ENCODE results near the gene CDKL4. TPM values are rescaled to one million over a fixed set of nuclear protein-coding genes. Genes with fewer than 3 reads are reported as not detected.
A peak's percentile ranks its signal among the peaks of the same experiment; 100 is the strongest.
"Not testable (repeated sequence)": the region's sequence is repeated elsewhere in the genome, so short reads cannot be mapped to it uniquely, and the experiment has no call there.

Gene CDKL4
- total RNA-seq, 4 donors from 2014 or later: 0.39 to 1.9 (median 1.4) TPM; not detected in 1

- no peak overlapping the region for H3K27ac ChIP-seq
- TF ChIP-seq POLR2AphosphoS5 (IDR thresholded peaks at IDR 0.05): peak; percentile 65
- TF ChIP-seq EP300 (IDR thresholded peaks at IDR 0.05): no peak
- H3K4me3 ChIP-seq: no peak overlapping the region
- peaks cover 0 to 26% (median 4%) of the 10 kb centered on the region in 3 donors for H3K4me1 ChIP-seq
- no peaks in the 10 kb centered on the region for H3K36me3 ChIP-seq
- no peaks in the 10 kb centered on the region for H3K9me3 ChIP-seq
- ATAC-seq: peak; percentile 36
- H3K27me3 ChIP-seq: no peaks in the 10 kb centered on the region
Observed at GRCh38 chr2:39156107-39156506, 87.7 kb downstream of the CDKL4 start.

GRCh38 chr2:39155573-39155972 is 88.2 kb downstream of the CDKL4 start:
- H3K27me3 ChIP-seq, ATAC-seq, H3K36me3 ChIP-seq, H3K27ac ChIP-seq, H3K9me3 ChIP-seq, H3K4me3 ChIP-seq: not testable (repeated sequence)
- H3K4me1 ChIP-seq: peaks cover 0 to 20% (median 2%) of the 10 kb centered on the region in 3 donors
- 71 to 81% methylated on average over 1 to 4 of the region's 4 CpGs for WGBS, 2 donors (ENCODE audit: low coverage in 1 of 2)

GRCh38 chr2:39154944-39155343 is 88.8 kb downstream of the CDKL4 start:
- TF ChIP-seq EP300 (IDR thresholded peaks at IDR 0.05): no peak
- TF ChIP-seq POLR2A (IDR thresholded peaks at IDR 0.05): no peak
- TF ChIP-seq POLR2AphosphoS5 (IDR thresholded peaks at IDR 0.05): no peak
- TF ChIP-seq CTCF (IDR thresholded peaks at IDR 0.05): no peak
- WGBS, 2 donors (ENCODE audit: low coverage in 1 of 2): 57% methylated on average over 3 of the region's 3 CpGs; no CpG with 5 or more reads in 1 of the 2 donors
- Histone ChIP-seq H3K4me1 (peaks cover 0 to 14% (median 0%) of the 10 kb centered on the region in 3 donors), H3K36me3 (no peaks in the 10 kb centered on the region), H3K27ac (no peak overlapping the region), H3K4me3 (no peak overlapping the region), H3K9me3 (no peaks in the 10 kb centered on the region), H3K27me3 (no peaks in the 10 kb centered on the region)
- no peak for ATAC-seq

GRCh38 chr2:39153312-39153711 is 90.5 kb downstream of the CDKL4 start:
- Histone ChIP-seq H3K27ac (no peak overlapping the region), H3K4me1 (peaks cover 0 to 13% (median 0%) of the 10 kb centered on the region in 3 donors), H3K4me3 (no peak overlapping the region), H3K36me3 (no peaks in the 10 kb centered on the region), H3K27me3 (no peaks in the 10 kb centered on the region), H3K9me3 (no peaks in the 10 kb centered on the region)
- WGBS, 2 donors (ENCODE audit: low coverage in 1 of 2): 75 to 80% methylated on average over 1 of the region's 1 CpG
- ATAC-seq: no peak
- no peak for TF ChIP-seq CTCF (IDR thresholded peaks at IDR 0.05)
- TF ChIP-seq POLR2A (IDR thresholded peaks at IDR 0.05): no peak
- TF ChIP-seq POLR2AphosphoS5 (IDR thresholded peaks at IDR 0.05): no peak
- no peak for TF ChIP-seq EP300 (IDR thresholded peaks at IDR 0.05)

- H3K27ac ChIP-seq: no peak overlapping the region
- H3K4me3 ChIP-seq: no peak overlapping the region
- ATAC-seq: no peak
- no peaks in the 10 kb centered on the region for H3K9me3 ChIP-seq
- H3K4me1 ChIP-seq: peaks cover 0 to 13% (median 0%) of the 10 kb centered on the region in 3 donors
- H3K36me3 ChIP-seq: no peaks in the 10 kb centered on the region
- 88 to 89% methylated on average over 2 of the region's 2 CpGs for WGBS, 2 donors (ENCODE audit: low coverage in 1 of 2)
- TF ChIP-seq EP300 (IDR thresholded peaks at IDR 0.05) (no peak), POLR2AphosphoS5 (IDR thresholded peaks at IDR 0.05) (no peak), POLR2A (IDR thresholded peaks at IDR 0.05) (no peak), CTCF (IDR thresholded peaks at IDR 0.05) (no peak)
- H3K27me3 ChIP-seq: no peaks in the 10 kb centered on the region
Observed at GRCh38 chr2:39152504-39152903, 91.3 kb downstream of the CDKL4 start.

- ATAC-seq: no peak
- Histone ChIP-seq H3K36me3 (no peaks in the 10 kb centered on the region), H3K27ac (no peak overlapping the region), H3K4me3 (no peak overlapping the region), H3K27me3 (no peaks in the 10 kb centered on the region), H3K9me3 (no peaks in the 10 kb centered on the region), H3K4me1 (peaks cover 0 to 4% (median 0%) of the 10 kb centered on the region in 3 donors)
- WGBS, 2 donors (ENCODE audit: low coverage in 1 of 2): 78 to 80% methylated on average over 5 of the region's 9 CpGs
- TF ChIP-seq CTCF (IDR thresholded peaks at IDR 0.05) (no peak), POLR2A (IDR thresholded peaks at IDR 0.05) (no peak), EP300 (IDR thresholded peaks at IDR 0.05) (no peak), POLR2AphosphoS5 (IDR thresholded peaks at IDR 0.05) (no peak)
Observed at GRCh38 chr2:39150890-39151497, 92.8 kb downstream of the CDKL4 start.
